A673 (cell line): ENCODE results near the gene TBC1D22A. TPM values are rescaled to one million over a fixed set of nuclear protein-coding genes. Genes with fewer than 3 reads are reported as not detected.

Source experiments
- BruUV-seq: library from RNA; stranded (reverse); fragments of 400-500 nt; replicated peaks from 2 replicates; lab custom pipeline; 2021; lab: Mats Ljungman, UMichigan
- CTCF ChIA-PET: fragments of 300-600 bp; sonication (Branson Sonifier 250); formaldehyde crosslinking; loops from one replicate; lab custom pipeline; 2022; ENCODE audit warnings: antibody characterized with exemption; lab: Charles Lee
- POLR2A ChIA-PET: fragments of 300-600 bp; sonication (Branson Sonifier 250); formaldehyde crosslinking; loops from one replicate; lab custom pipeline; 2022; ENCODE audit warnings: antibody characterized with exemption; ENCODE audit not compliant: low non-redundant PET; lab: Charles Lee
- DNase-seq: peaks from one replicate; pipeline ENCODE4 v3.0.0-alpha.2; 2015; ENCODE audit warnings: low spot score
- H3K27ac ChIP-seq: fragments of 200-600 bp; sonication (generic); 2 replicates; pipeline ENCODE4 v1.5.1; 2016; ENCODE audit warnings: mixed run types, low read depth, mild to moderate bottlenecking, mixed read lengths, antibody characterized with exemption, low read length; ENCODE audit not compliant: poor library complexity, severe bottlenecking
- H3K27me3 ChIP-seq: fragments of 200-600 bp; sonication (generic); replicated peaks from 2 replicates; pipeline ENCODE4 v1.6.1; 2017; ENCODE audit warnings: mixed run types, low read depth, mild to moderate bottlenecking, mixed read lengths, antibody characterized with exemption, low read length; ENCODE audit not compliant: insufficient read depth, poor library complexity
- H3K36me3 ChIP-seq: fragments of 200-600 bp; sonication (generic); 2 replicates; pipeline ENCODE4 v1.6.1; 2016; ENCODE audit warnings: mixed run types, mild to moderate bottlenecking, mixed read lengths, antibody characterized with exemption, low read length; ENCODE audit not compliant: insufficient read depth, poor library complexity, severe bottlenecking
- H3K4me1 ChIP-seq: fragments of 200-600 bp; sonication (generic); 2 replicates; pipeline ENCODE4 v1.6.1; 2017; ENCODE audit warnings: mixed run types, mild to moderate bottlenecking, mixed read lengths, antibody characterized with exemption, low read length; ENCODE audit not compliant: insufficient read depth, poor library complexity, severe bottlenecking
- H3K4me3 ChIP-seq: fragments of 200-600 bp; sonication (generic); 2 replicates; pipeline ENCODE4 v1.5.1; 2016; ENCODE audit warnings: low read depth, mixed run types, mild to moderate bottlenecking, mixed read lengths, low read length; ENCODE audit not compliant: poor library complexity, severe bottlenecking
- H3K9me3 ChIP-seq: fragments of 200-600 bp; sonication (generic); 2 replicates; pipeline ENCODE4 v1.6.1; 2016; ENCODE audit warnings: mixed run types, low read depth, mild to moderate bottlenecking, mixed read lengths, antibody characterized with exemption, low read length; ENCODE audit not compliant: poor library complexity, severe bottlenecking
- CTCF ChIP-seq: fragments of 300-800, 200-600 bp; sonication (generic); conservative IDR thresholded peaks from 2 replicates; pipeline ENCODE4 v1.5.1; 2017; ENCODE audit warnings: low read depth, mild to moderate bottlenecking, antibody characterized with exemption, low read length, moderate library complexity, mixed read lengths
- EZH2 ChIP-seq: fragments of 200-600 bp; sonication (generic); IDR thresholded peaks from 2 replicates; pipeline ENCODE4 v1.6.1; 2017; ENCODE audit warnings: borderline replicate concordance, low read depth, mild to moderate bottlenecking, mixed read lengths, antibody characterized with exemption, low read length; ENCODE audit not compliant: poor library complexity, severe bottlenecking
- intact Hi-C: fragments of 100-400 bp; cut with micrococcal nuclease; formaldehyde crosslinking; loops from one replicate; pipeline ENCODE4 v1.10.0; 2022; ENCODE audit not compliant: unreplicated experiment
- total RNA-seq: library from RNA; stranded (reverse); gene quantifications from 2 replicates; pipeline ENCODE4 v1.2.3, GENCODE V29; 2021

TBC1D22A gene
- total RNA-seq, 1 experiment from 2014 or later: 22.5 TPM

GRCh38 chr22:46746620-46747019 lies 15.8 kb upstream of the TBC1D22A start:
- CTCF ChIA-PET: no interaction called here
- BruUV-seq: no TSS peak
- TF ChIP-seq CTCF: no peak
- no peak for TF ChIP-seq EZH2
- H3K9me3 ChIP-seq: no peaks in the 10 kb centered on the region
- POLR2A ChIA-PET: no interaction called here
- no peak overlapping the region for H3K27ac ChIP-seq
- H3K4me1 ChIP-seq: no peaks in the 10 kb centered on the region
- DNase-seq: no peak
- no peak overlapping the region for H3K4me3 ChIP-seq
- no peaks in the 10 kb centered on the region for H3K27me3 ChIP-seq
- intact Hi-C loops: no loop called here
- no peaks in the 10 kb centered on the region for H3K36me3 ChIP-seq

GRCh38 chr22:46747646-46748045 lies 14.8 kb upstream of the TBC1D22A start:
- H3K4me3 ChIP-seq: no peak overlapping the region
- POLR2A ChIA-PET: no interaction called here
- no peak overlapping the region for H3K27ac ChIP-seq
- H3K36me3 ChIP-seq: no peaks in the 10 kb centered on the region
- no peaks in the 10 kb centered on the region for H3K4me1 ChIP-seq
- intact Hi-C loops: no loop called here
- H3K9me3 ChIP-seq: no peaks in the 10 kb centered on the region
- TF ChIP-seq EZH2 (no peak), CTCF (no peak)
- no TSS peak for BruUV-seq
- no peaks in the 10 kb centered on the region for H3K27me3 ChIP-seq
- CTCF ChIA-PET: no interaction called here
- no peak for DNase-seq

GRCh38 chr22:46748206-46748907 lies 14.1 kb upstream of the TBC1D22A start:
- no TSS peak for BruUV-seq
- H3K4me3 ChIP-seq: no peak overlapping the region
- no peaks in the 10 kb centered on the region for H3K9me3 ChIP-seq
- no peak for DNase-seq
- CTCF ChIA-PET: no interaction called here
- POLR2A ChIA-PET: no interaction called here
- TF ChIP-seq CTCF: no peak
- no peak for TF ChIP-seq EZH2
- no peak overlapping the region for H3K27ac ChIP-seq
- no peaks in the 10 kb centered on the region for H3K4me1 ChIP-seq
- H3K36me3 ChIP-seq: no peaks in the 10 kb centered on the region
- intact Hi-C loops: no loop called here
- H3K27me3 ChIP-seq: no peaks in the 10 kb centered on the region
